ENCODE data around the gene GARIN1A.

The GARIN1A gene

GRCh38 chr7:128703609-128704241 lies 31.6 kb downstream of the GARIN1A start (continued):
- TF ChIP-seq ZBTB17 (tag by site-specific recombination; IDR thresholded peaks at IDR 0.05) (peak; percentile 68), PRDM2 (tag by site-specific recombination; IDR thresholded peaks at IDR 0.05; ENCODE audit: borderline replicate concordance) (no peak)

- Histone ChIP-seq H3K9me3 (ENCODE audit: control insufficient read depth, insufficient read depth, low read depth, low read length) (no peaks in the 10 kb centered on the region), H3K4me1 (ENCODE audit: control insufficient read depth, insufficient read depth, low read length) (no peaks in the 10 kb centered on the region), H3K4me3 (ENCODE audit: low read depth, low read length) (no peak overlapping the region), H3K36me3 (ENCODE audit: control insufficient read depth in 2 of 2, insufficient read depth in 1 of 2, low read length in 2 of 2) (no peaks in the 10 kb centered on the region), H3K27ac (ENCODE audit: extremely low read depth, low read depth, low read length) (no peak overlapping the region)
- POLR2A ChIA-PET, result no interaction called here
- TF ChIP-seq ZNF654 (tag by site-specific recombination; IDR thresholded peaks at IDR 0.05; ENCODE audit: low read depth), result no peak
- 0 out of 2 replicates have a peak, but pooled peaks have one; percentile 31 for TF ChIP-seq ZNF398 (tag by site-specific recombination; IDR thresholded peaks at IDR 0.05)
- TF ChIP-seq ZNF138 (tag by site-specific recombination; IDR thresholded peaks at IDR 0.05; ENCODE audit: borderline replicate concordance), result no peak
- TF ChIP-seq ZNF175 (tag by site-specific recombination; IDR thresholded peaks at IDR 0.05), result no peak
- no peak for TF ChIP-seq ZNF221 (tag by site-specific recombination; IDR thresholded peaks at IDR 0.05; ENCODE audit: borderline replicate concordance)
- no peak for TF ChIP-seq ZNF514 (tag by site-specific recombination; IDR thresholded peaks at IDR 0.05)
- 0 out of 2 replicates have a peak, but pooled peaks have one; percentile 8 for TF ChIP-seq ZNF26 (tag by site-specific recombination; IDR thresholded peaks at IDR 0.05)
- TF ChIP-seq BCL6B (tag by site-specific recombination; IDR thresholded peaks at IDR 0.05), result 0 out of 2 replicates have a peak, but pooled peaks have one; percentile 9
- peak; percentile 75 for TF ChIP-seq PRDM1 (tag by site-specific recombination; IDR thresholded peaks at IDR 0.05)
- TF ChIP-seq ZBTB10 (tag by site-specific recombination; IDR thresholded peaks at IDR 0.05), result no peak
- TF ChIP-seq ZSCAN16 (tag by site-specific recombination; IDR thresholded peaks at IDR 0.05), result no peak
- CTCF ChIA-PET, result no interaction called here
Measured at GRCh38 chr7:128705891-128706333, 33.8 kb downstream of the GARIN1A start.

Data from HEK293 (cell line).